ENCODE measurements around the gene JPH3.

JPH3 gene

DNA sequence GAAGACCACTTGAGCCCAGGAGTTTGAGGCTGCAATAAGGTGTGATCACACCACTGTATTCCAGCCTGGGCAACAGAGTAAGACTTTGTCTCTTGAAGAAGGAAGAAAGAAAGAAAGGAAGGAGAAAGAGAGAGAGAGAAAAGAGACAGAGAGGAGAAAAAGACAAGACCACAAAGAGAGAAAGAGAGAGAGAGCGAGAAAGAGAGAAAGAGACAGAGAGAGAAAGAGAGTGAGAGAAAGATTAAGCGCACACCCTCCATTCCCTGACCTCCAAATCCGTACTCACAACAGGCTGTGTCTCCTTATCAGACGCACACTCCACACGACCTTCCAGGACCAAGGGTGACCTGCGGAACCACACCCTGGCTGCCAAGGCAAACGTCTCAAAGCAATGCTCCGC, 143.9 kb downstream of the JPH3 start:
- TF ChIP-seq ZFX (IDR thresholded peaks at IDR 0.05) = no peak
- H3K27ac ChIP-seq = no peak overlapping the region

Data from C4-2B (cell line).